Fibroblast of lung (primary cell): Measurements from ENCODE around the gene DPYD. TPM values are rescaled to one million over a fixed set of nuclear protein-coding genes. Genes with fewer than 3 reads are reported as not detected.
A peak's percentile ranks its signal among the peaks of the same experiment; 100 is the strongest.

Experiments used
- DNase-seq, 2 donors: peaks; one replicate each; pipeline versions ENCODE4 v3.0.0 to v3.0.0-alpha.2; 2010; ENCODE audit warnings: low read depth in 2 of 2
- H2AFZ ChIP-seq: 2 replicates; pipeline ENCODE4 v1.5.1; 2012; ENCODE audit warnings: low read length, control low read depth, inconsistent platforms
- H3K27ac ChIP-seq: 2 replicates; pipeline ENCODE4 v1.5.1; 2011; ENCODE audit warnings: low read length, control low read depth; ENCODE audit not compliant: insufficient read depth
- H3K27me3 ChIP-seq: 2 replicates; pipeline ENCODE4 v1.5.1; 2011; ENCODE audit warnings: mild to moderate bottlenecking, low read length; ENCODE audit not compliant: control insufficient read depth, insufficient read depth
- H3K36me3 ChIP-seq: 2 replicates; pipeline ENCODE4 v1.5.1; 2011; ENCODE audit warnings: low read length; ENCODE audit not compliant: control insufficient read depth, insufficient read depth
- H3K4me1 ChIP-seq: 2 replicates; pipeline ENCODE4 v1.5.1; 2011; ENCODE audit warnings: low read length; ENCODE audit not compliant: control insufficient read depth, insufficient read depth; ENCODE audit errors: extremely low read depth
- H3K4me2 ChIP-seq: 2 replicates; pipeline ENCODE4 v1.5.1; 2011; ENCODE audit warnings: low read length, control low read depth; ENCODE audit not compliant: insufficient read depth; ENCODE audit errors: extremely low read depth
- H3K4me3 ChIP-seq, 4 experiments: fragments of 200-600 bp in 1 of 4; sonication (generic) in 1 of 4; replicated peaks in 1 of 4; 2 replicates each; pipeline ENCODE4 v1.5.1; 2011 to 2016; ENCODE audit warnings: low read length in 4 of 4, low read depth in 3 of 4, mild to moderate bottlenecking in 3 of 4, control low read depth in 2 of 4, inconsistent platforms in 1 of 4, mixed read lengths in 1 of 4; ENCODE audit not compliant: insufficient read depth in 1 of 4; ENCODE audit errors: control extremely low read depth in 1 of 4
- H3K79me2 ChIP-seq: 2 replicates; pipeline ENCODE4 v1.5.1; 2012; ENCODE audit warnings: mild to moderate bottlenecking, low read length, inconsistent platforms; ENCODE audit not compliant: control insufficient read depth, insufficient read depth
- H3K9ac ChIP-seq: 2 replicates; pipeline ENCODE4 v1.5.1; 2011; ENCODE audit warnings: mild to moderate bottlenecking, low read length, control low read depth; ENCODE audit not compliant: insufficient read depth
- H3K9me3 ChIP-seq: 2 replicates; pipeline ENCODE4 v1.5.1; 2012; ENCODE audit warnings: low read depth, low read length; ENCODE audit not compliant: control insufficient read depth, insufficient read depth
- H4K20me1 ChIP-seq: 2 replicates; pipeline ENCODE4 v1.5.1; 2011; ENCODE audit warnings: low read length; ENCODE audit not compliant: control insufficient read depth, insufficient read depth; ENCODE audit errors: extremely low read depth
- EZH2 ChIP-seq: IDR thresholded peaks from 2 replicates; pipeline ENCODE4 v1.5.1; 2012; ENCODE audit warnings: low read length, control low read depth, mild to moderate bottlenecking; ENCODE audit errors: missing control alignments
- polyA plus RNA-seq, 2 donors: library from polyadenylated mRNA; depleted of rRNA in 1 of 2; stranded (reverse) in 1 of 2; unstranded in 1 of 2; fragments of >200 nt; gene quantifications; 2 replicates each; pipeline ENCODE4 v1.2.1, GENCODE V29; 2011 to 2012; ENCODE audit warnings: missing spikeins in 1 of 2
- total RNA-seq: library from RNA; depleted of rRNA; stranded (reverse); fragments of >200 nt; gene quantifications from 2 replicates; pipeline ENCODE4 v1.2.1, GENCODE V29; 2014
- TF ChIP-seq, protein P1 (sequence below), 2 donors: IDR thresholded peaks in 1 of 2; conservative IDR thresholded peaks in 1 of 2; 1 replicate in 1 of 2; 2 replicates in 1 of 2; pipeline ENCODE4 v1.5.1; 2011 to 2012; ENCODE audit warnings: low read length in 2 of 2, control low read depth in 1 of 2, inconsistent platforms in 1 of 2, low read depth in 1 of 2, mild to moderate bottlenecking in 1 of 2

Gene DPYD
- total and polyA plus RNA-seq, 2 donors (not counting 1 experiment from before 2014, with no cell fraction given), result 32.0 to 63.1 TPM

DNA sequence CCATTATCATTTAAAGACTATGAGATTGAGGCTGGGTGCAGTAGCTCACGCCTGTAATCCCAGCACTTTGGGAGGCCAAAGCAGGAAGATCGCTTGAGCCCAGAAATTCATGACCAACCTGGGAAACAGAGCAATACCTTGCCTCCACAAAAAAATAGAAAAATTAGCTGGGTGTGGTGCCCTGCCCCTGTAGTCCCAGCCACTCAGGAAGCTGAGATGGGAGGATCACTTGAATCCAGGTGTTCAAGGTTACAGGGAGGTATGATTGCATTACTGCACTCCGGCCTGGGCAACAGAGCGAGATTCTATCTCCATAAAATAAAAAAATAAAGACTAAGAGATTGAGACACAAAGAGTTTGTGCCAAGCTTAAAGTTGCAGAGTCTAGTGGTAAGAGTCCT lies 537.0 kb downstream of the DPYD start:
- TF ChIP-seq, protein P1, sequence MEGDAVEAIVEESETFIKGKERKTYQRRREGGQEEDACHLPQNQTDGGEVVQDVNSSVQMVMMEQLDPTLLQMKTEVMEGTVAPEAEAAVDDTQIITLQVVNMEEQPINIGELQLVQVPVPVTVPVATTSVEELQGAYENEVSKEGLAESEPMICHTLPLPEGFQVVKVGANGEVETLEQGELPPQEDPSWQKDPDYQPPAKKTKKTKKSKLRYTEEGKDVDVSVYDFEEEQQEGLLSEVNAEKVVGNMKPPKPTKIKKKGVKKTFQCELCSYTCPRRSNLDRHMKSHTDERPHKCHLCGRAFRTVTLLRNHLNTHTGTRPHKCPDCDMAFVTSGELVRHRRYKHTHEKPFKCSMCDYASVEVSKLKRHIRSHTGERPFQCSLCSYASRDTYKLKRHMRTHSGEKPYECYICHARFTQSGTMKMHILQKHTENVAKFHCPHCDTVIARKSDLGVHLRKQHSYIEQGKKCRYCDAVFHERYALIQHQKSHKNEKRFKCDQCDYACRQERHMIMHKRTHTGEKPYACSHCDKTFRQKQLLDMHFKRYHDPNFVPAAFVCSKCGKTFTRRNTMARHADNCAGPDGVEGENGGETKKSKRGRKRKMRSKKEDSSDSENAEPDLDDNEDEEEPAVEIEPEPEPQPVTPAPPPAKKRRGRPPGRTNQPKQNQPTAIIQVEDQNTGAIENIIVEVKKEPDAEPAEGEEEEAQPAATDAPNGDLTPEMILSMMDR (conservative IDR thresholded peaks at IDR 0.05 in 1 of 2, IDR thresholded peaks at IDR 0.05 in 1 of 2; ENCODE audit: low read depth in 1 of 2, low read length in 2 of 2), result no peak
- TF ChIP-seq EZH2, result no peak
- H3K9me3 ChIP-seq, result no peaks in the 10 kb centered on the region
- H3K4me2 ChIP-seq, result no peak overlapping the region
- no peak overlapping the region for H3K9ac ChIP-seq
- H3K27ac ChIP-seq, result no peak overlapping the region
- H3K79me2 ChIP-seq, result no peaks in the 10 kb centered on the region
- H4K20me1 ChIP-seq, result no peaks in the 10 kb centered on the region
- peaks cover 2% of the 10 kb centered on the region for H3K4me1 ChIP-seq
- no peak overlapping the region for H2AFZ ChIP-seq
- no peak for DNase-seq
- no peak overlapping the region for H3K4me3 ChIP-seq
- H3K36me3 ChIP-seq, result no peaks in the 10 kb centered on the region
- H3K27me3 ChIP-seq, result no peaks in the 10 kb centered on the region

DNA sequence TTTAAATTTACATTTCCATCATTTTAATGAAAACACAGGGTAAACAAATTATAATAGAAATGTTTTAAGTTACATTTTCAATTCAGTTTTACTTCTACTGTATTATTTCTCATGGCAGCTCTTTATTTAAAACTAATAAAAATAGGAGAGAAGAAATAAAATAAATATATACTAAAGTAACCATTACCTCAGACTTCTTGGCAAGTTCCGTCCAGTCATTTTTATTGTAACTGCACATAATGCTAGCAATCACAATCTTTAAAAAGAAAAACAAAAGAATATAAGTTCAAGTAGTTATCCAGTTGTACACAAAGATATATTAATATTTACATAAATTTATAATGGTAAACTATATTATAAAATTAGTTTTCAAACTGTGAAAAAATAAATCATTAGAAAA lies 538.6 kb downstream of the DPYD start:
- no peak overlapping the region for H3K4me2 ChIP-seq
- H4K20me1 ChIP-seq, result no peaks in the 10 kb centered on the region
- H3K36me3 ChIP-seq, result no peaks in the 10 kb centered on the region
- no peak overlapping the region for H3K27ac ChIP-seq
- H2AFZ ChIP-seq, result no peak overlapping the region
- no peaks in the 10 kb centered on the region for H3K9me3 ChIP-seq
- H3K4me3 ChIP-seq, result no peak overlapping the region
- H3K79me2 ChIP-seq, result no peaks in the 10 kb centered on the region
- H3K9ac ChIP-seq, result no peak overlapping the region
- no peak for TF ChIP-seq EZH2
- TF ChIP-seq, protein P1 (conservative IDR thresholded peaks at IDR 0.05 in 1 of 2, IDR thresholded peaks at IDR 0.05 in 1 of 2; ENCODE audit: low read depth in 1 of 2, low read length in 2 of 2), result no peak
- no peaks in the 10 kb centered on the region for H3K27me3 ChIP-seq
- no peak for DNase-seq
- H3K4me1 ChIP-seq, result peaks cover 3% of the 10 kb centered on the region

GRCh38 chr1:97379387-97380075 lies 541.3 kb downstream of the DPYD start:
- Histone ChIP-seq H3K9ac (no peak overlapping the region), H4K20me1 (no peaks in the 10 kb centered on the region), H3K4me1 (peaks cover 3% of the 10 kb centered on the region), H3K27ac (no peak overlapping the region), H3K36me3 (no peaks in the 10 kb centered on the region), H3K79me2 (no peaks in the 10 kb centered on the region), H2AFZ (no peak overlapping the region), H3K4me2 (no peak overlapping the region), H3K27me3 (no peaks in the 10 kb centered on the region), H3K9me3 (no peaks in the 10 kb centered on the region), H3K4me3 (no peak overlapping the region)
- DNase-seq, result peak; percentile 71 to 84
- TF ChIP-seq, protein P1 (conservative IDR thresholded peaks at IDR 0.05 in 1 of 2, IDR thresholded peaks at IDR 0.05 in 1 of 2; ENCODE audit: low read depth in 1 of 2, low read length in 2 of 2), result no peak
- TF ChIP-seq EZH2, result no peak
